ENCODE measurements around the gene ZNF503.

DNA sequence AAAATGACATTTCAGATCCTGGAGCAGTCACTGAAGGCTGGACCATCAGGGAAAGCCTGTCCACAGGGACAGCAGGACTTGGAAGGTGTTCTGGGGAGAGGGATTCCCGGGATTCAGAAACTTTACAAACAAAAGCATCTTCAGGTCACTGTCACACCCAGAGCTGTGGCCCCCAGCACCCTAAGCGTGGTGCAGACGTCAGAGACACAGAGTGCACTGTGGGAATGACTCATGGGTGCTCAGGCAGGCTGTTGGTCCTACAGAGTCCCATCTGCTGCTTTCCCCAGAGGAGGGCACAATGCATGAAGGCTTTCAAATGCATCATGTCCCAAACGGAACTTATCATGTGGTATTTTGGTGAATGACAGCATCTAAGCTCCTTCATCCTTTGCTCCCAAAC is 16.7 kb upstream of the ZNF503 start:
- TF ChIP-seq, protein P1, sequence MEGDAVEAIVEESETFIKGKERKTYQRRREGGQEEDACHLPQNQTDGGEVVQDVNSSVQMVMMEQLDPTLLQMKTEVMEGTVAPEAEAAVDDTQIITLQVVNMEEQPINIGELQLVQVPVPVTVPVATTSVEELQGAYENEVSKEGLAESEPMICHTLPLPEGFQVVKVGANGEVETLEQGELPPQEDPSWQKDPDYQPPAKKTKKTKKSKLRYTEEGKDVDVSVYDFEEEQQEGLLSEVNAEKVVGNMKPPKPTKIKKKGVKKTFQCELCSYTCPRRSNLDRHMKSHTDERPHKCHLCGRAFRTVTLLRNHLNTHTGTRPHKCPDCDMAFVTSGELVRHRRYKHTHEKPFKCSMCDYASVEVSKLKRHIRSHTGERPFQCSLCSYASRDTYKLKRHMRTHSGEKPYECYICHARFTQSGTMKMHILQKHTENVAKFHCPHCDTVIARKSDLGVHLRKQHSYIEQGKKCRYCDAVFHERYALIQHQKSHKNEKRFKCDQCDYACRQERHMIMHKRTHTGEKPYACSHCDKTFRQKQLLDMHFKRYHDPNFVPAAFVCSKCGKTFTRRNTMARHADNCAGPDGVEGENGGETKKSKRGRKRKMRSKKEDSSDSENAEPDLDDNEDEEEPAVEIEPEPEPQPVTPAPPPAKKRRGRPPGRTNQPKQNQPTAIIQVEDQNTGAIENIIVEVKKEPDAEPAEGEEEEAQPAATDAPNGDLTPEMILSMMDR (conservative IDR thresholded peaks at IDR 0.05; ENCODE audit: low read depth in 2 of 2): no peak
- TF ChIP-seq EZH2phosphoT487 (IDR thresholded peaks at IDR 0.05; ENCODE audit: unreplicated experiment) (no peak), POLR2AphosphoS5 (IDR thresholded peaks at IDR 0.05; ENCODE audit: low read depth) (no peak), EZH2 (IDR thresholded peaks at IDR 0.05; ENCODE audit: low read depth, unreplicated experiment) (no peak), STAT1 (IDR thresholded peaks at IDR 0.05; ENCODE audit: unreplicated experiment) (no peak), CREB1 (CRISPR knock-in tag; IDR thresholded peaks at IDR 0.05; ENCODE audit: low read depth) (no peak), JUNB (IDR thresholded peaks at IDR 0.05; ENCODE audit: unreplicated experiment) (no peak), ZNF114 (CRISPR knock-in tag; IDR thresholded peaks at IDR 0.05) (no peak), ETS1 (IDR thresholded peaks at IDR 0.05) (no peak), NANOG (IDR thresholded peaks at IDR 0.05; ENCODE audit: borderline replicate concordance) (no peak)
- TF ChIP-seq, protein P2, sequence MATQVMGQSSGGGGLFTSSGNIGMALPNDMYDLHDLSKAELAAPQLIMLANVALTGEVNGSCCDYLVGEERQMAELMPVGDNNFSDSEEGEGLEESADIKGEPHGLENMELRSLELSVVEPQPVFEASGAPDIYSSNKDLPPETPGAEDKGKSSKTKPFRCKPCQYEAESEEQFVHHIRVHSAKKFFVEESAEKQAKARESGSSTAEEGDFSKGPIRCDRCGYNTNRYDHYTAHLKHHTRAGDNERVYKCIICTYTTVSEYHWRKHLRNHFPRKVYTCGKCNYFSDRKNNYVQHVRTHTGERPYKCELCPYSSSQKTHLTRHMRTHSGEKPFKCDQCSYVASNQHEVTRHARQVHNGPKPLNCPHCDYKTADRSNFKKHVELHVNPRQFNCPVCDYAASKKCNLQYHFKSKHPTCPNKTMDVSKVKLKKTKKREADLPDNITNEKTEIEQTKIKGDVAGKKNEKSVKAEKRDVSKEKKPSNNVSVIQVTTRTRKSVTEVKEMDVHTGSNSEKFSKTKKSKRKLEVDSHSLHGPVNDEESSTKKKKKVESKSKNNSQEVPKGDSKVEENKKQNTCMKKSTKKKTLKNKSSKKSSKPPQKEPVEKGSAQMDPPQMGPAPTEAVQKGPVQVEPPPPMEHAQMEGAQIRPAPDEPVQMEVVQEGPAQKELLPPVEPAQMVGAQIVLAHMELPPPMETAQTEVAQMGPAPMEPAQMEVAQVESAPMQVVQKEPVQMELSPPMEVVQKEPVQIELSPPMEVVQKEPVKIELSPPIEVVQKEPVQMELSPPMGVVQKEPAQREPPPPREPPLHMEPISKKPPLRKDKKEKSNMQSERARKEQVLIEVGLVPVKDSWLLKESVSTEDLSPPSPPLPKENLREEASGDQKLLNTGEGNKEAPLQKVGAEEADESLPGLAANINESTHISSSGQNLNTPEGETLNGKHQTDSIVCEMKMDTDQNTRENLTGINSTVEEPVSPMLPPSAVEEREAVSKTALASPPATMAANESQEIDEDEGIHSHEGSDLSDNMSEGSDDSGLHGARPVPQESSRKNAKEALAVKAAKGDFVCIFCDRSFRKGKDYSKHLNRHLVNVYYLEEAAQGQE (IDR thresholded peaks at IDR 0.05; ENCODE audit: unreplicated experiment): no peak
- TF ChIP-seq, protein P3, sequence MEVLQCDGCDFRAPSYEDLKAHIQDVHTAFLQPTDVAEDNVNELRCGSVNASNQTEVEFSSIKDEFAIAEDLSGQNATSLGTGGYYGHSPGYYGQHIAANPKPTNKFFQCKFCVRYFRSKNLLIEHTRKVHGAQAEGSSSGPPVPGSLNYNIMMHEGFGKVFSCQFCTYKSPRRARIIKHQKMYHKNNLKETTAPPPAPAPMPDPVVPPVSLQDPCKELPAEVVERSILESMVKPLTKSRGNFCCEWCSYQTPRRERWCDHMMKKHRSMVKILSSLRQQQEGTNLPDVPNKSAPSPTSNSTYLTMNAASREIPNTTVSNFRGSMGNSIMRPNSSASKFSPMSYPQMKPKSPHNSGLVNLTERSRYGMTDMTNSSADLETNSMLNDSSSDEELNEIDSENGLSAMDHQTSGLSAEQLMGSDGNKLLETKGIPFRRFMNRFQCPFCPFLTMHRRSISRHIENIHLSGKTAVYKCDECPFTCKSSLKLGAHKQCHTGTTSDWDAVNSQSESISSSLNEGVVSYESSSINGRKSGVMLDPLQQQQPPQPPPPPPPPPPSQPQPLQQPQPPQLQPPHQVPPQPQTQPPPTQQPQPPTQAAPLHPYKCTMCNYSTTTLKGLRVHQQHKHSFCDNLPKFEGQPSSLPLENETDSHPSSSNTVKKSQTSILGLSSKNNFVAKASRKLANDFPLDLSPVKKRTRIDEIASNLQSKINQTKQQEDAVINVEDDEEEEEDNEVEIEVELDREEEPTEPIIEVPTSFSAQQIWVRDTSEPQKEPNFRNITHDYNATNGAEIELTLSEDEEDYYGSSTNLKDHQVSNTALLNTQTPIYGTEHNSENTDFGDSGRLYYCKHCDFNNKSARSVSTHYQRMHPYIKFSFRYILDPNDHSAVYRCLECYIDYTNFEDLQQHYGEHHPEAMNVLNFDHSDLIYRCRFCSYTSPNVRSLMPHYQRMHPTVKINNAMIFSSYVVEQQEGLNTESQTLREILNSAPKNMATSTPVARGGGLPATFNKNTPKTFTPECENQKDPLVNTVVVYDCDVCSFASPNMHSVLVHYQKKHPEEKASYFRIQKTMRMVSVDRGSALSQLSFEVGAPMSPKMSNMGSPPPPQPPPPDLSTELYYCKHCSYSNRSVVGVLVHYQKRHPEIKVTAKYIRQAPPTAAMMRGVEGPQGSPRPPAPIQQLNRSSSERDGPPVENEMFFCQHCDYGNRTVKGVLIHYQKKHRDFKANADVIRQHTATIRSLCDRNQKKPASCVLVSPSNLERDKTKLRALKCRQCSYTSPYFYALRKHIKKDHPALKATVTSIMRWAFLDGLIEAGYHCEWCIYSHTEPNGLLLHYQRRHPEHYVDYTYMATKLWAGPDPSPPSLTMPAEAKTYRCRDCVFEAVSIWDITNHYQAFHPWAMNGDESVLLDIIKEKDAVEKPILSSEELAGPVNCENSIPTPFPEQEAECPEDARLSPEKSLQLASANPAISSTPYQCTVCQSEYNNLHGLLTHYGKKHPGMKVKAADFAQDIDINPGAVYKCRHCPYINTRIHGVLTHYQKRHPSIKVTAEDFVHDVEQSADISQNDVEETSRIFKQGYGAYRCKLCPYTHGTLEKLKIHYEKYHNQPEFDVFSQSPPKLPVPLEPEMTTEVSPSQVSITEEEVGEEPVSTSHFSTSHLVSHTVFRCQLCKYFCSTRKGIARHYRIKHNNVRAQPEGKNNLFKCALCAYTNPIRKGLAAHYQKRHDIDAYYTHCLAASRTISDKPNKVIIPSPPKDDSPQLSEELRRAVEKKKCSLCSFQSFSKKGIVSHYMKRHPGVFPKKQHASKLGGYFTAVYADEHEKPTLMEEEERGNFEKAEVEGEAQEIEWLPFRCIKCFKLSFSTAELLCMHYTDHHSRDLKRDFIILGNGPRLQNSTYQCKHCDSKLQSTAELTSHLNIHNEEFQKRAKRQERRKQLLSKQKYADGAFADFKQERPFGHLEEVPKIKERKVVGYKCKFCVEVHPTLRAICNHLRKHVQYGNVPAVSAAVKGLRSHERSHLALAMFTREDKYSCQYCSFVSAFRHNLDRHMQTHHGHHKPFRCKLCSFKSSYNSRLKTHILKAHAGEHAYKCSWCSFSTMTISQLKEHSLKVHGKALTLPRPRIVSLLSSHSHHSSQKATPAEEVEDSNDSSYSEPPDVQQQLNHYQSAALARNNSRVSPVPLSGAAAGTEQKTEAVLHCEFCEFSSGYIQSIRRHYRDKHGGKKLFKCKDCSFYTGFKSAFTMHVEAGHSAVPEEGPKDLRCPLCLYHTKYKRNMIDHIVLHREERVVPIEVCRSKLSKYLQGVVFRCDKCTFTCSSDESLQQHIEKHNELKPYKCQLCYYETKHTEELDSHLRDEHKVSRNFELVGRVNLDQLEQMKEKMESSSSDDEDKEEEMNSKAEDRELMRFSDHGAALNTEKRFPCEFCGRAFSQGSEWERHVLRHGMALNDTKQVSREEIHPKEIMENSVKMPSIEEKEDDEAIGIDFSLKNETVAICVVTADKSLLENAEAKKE (CRISPR knock-in tag; IDR thresholded peaks at IDR 0.05): no peak
